Measurements from ENCODE around the gene U2AF1L4.

The U2AF1L4 gene

GRCh38 chr19:35703343-35703742, 41.9 kb downstream of the U2AF1L4 start:
- no peak for DNase-seq

GRCh38 chr19:35702223-35703012, 42.8 kb downstream of the U2AF1L4 start:
- peak; percentile 87 for DNase-seq

- DNase-seq = no peak
Measured at GRCh38 chr19:35696835-35697234, 48.4 kb downstream of the U2AF1L4 start.

- no peak for DNase-seq
Measured at GRCh38 chr19:35695895-35696422, 49.3 kb downstream of the U2AF1L4 start.

- peak; percentile 90 for DNase-seq
Measured at GRCh38 chr19:35693835-35694599, 51.2 kb downstream of the U2AF1L4 start.

DNA sequence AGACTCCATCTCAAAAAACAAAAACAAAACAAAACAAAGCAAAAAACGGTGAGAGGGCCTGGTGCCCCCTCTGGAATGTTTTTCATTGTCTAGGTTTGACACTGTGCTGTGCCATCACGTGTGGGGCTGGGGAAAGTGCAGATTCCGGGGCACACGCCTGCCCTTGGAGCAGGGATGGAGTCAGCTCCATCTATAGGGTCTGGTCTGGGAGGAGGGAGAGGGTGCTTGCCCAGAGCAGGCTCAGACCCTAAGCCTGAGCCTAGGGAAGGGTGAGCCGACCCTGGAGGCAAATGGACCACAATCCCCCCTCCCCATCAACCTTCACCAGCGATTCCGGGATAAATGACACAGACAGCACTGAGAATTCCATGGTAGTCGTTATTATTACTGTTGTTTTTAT, 51.8 kb downstream of the U2AF1L4 start:
- no peak for DNase-seq

Measured in activated T-cell treated with anti-CD3 and anti-CD28 coated beads for 4 hours (primary cell).